NK-92 (cell line): ENCODE results near the gene A2ML1.
"Not testable (repeated sequence)": the region's sequence is repeated elsewhere in the genome, so short reads cannot be mapped to it uniquely, and the experiment has no call there.

Source experiments
- DNase-seq: peaks from one replicate; lab custom pipeline; 2025; ENCODE audit not compliant: unreplicated experiment; lab: John Stamatoyannopoulos, UW

The A2ML1 gene

GRCh38 chr12:8847435-8847834, 25.0 kb downstream of the A2ML1 start:
- DNase-seq, result no peak

GRCh38 chr12:8849876-8850275, 27.5 kb downstream of the A2ML1 start:
- no peak for DNase-seq

DNA sequence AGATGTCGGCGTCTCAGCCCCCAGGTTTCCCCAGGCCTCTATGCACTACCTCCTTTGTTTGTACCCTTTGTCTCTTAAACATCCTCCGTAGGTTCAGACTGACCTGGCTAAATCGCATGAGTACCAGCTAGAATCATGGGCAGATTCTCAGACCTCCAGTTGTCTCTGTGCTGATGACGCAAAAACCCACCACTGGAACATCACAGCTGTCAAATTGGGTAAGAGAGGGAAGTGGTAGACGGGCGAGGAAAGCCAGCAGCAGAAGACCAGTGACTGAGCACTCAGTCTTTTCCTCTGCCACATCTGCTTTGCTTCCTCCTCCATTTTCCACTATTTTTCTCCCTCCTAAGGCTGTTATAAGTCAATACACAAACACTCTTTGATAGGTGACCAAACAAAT, 29.7 kb downstream of the A2ML1 start:
- no peak for DNase-seq

- no peak for DNase-seq
Measured at GRCh38 chr12:8855891-8856290, 33.5 kb downstream of the A2ML1 start.

GRCh38 chr12:8859448-8859847, 37.0 kb downstream of the A2ML1 start:
- DNase-seq, result not testable (repeated sequence)

- no peak for DNase-seq
Measured at GRCh38 chr12:8860165-8860961, 37.9 kb downstream of the A2ML1 start.

DNA sequence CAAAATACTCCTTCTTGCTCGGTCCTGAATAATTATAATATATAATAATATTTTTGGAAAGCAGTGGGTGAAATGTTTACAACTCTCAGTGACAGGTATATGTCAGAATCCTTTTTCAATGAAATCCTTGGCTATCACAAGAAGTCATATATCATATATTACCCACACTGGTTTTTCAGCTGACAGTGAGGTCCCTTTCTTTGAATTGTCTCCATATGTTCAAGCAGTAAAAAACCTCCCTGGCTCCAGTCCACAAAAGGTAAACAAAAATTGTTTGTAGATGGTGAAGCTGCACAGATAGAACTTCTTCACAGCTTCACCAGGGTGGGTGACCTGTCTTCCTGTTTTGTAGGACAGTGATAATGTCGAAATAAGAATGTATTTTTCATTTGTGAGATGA, 44.0 kb downstream of the A2ML1 start:
- no peak for DNase-seq

DNA sequence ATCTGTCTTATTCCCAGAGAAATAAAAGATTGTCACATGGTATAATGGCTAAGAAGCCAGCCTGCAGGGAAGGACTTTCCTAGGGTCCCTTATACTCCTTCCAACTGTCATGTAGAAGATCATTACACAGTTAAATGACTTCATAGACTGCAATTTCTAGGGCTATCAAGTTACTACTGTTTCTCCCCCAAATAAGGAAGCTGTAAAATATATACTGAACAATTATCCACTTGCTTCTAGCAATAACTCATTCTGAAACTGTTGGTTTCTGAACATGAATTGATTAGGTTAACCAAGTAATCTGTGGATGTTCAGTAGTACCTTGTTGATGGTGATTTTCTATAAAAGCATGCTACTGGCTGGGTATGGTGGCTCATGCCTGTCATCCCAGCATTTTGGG, 44.6 kb downstream of the A2ML1 start:
- no peak for DNase-seq

DNA sequence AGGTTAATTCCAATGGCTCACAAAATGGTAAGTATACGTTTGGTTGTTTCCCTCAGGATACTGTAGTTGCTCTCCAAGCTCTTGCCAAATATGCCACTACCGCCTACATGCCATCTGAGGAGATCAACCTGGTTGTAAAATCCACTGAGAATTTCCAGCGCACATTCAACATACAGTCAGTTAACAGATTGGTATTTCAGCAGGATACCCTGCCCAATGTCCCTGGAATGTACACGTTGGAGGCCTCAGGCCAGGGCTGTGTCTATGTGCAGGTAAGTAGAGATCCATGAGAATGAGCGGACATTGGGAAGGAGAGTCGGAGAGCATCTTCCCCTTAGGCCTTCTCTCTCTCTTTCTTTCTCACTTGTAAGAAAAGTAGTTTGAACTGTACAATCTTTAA, 45.4 kb downstream of the A2ML1 start:
- DNase-seq, result no peak

DNA sequence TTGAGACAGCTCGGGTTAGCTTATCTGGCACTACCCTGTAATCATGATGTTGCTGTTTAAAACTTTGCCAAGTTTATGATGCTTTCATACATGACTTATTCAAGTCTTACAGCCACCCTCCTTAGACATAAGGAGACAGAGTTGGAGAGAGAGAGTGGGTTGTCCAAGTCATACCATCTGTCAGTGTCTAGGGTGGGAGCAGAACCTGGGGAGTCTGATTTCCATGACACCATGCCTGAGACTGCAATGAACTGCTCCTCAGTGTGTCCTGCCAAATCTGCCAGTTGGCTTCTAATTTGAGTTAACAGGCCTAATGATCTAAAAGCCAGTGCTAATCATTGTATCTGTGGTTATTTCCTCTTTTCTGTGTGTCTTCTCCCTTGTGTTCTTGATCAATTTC, 48.2 kb downstream of the A2ML1 start:
- no peak for DNase-seq

DNA sequence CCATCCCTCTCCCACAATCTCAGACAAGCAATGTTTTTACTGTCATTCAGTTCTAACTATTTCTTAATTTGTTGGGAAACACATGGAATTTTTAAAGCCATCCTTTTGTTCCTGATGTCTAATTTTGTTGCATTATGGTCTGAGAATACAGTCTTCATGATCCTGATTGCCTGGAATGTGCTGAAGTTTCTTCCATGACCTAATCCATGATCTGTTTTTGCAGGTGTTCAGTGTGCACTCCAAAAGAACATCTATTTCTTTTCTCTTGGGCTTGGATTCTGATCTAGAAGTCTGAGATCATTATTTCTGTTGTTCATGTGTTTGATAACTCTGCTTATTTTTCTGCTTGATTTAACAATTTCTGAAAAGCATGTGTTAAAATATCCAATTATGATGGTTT, 48.6 kb downstream of the A2ML1 start:
- DNase-seq, result no peak

- no peak for DNase-seq
Measured at GRCh38 chr12:8876887-8877286, 54.5 kb downstream of the A2ML1 start.

GRCh38 chr12:8886502-8887284, 64.3 kb downstream of the A2ML1 start:
- DNase-seq, result no peak

DNA sequence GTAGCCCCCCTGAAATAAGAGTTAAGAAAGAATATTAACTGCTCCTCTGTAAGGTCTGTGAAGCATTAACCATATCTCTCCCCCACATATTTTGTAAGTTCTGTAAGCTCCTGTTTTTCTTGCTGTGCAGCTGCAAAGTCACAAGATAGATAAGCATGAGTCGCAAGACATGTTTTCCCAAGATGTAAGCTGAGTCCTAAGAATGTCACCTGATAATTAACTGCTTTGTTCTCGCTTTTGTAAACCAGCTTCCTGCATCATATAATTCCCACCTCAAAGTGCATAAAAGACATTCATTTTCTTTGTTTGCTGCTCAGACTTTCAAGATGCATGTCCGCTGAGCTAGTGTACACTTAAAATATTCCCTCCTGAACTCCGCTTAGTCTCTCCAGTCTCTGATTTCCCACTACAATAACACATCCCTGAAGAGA, 64.9 kb downstream of the A2ML1 start:
- DNase-seq, result no peak

DNA sequence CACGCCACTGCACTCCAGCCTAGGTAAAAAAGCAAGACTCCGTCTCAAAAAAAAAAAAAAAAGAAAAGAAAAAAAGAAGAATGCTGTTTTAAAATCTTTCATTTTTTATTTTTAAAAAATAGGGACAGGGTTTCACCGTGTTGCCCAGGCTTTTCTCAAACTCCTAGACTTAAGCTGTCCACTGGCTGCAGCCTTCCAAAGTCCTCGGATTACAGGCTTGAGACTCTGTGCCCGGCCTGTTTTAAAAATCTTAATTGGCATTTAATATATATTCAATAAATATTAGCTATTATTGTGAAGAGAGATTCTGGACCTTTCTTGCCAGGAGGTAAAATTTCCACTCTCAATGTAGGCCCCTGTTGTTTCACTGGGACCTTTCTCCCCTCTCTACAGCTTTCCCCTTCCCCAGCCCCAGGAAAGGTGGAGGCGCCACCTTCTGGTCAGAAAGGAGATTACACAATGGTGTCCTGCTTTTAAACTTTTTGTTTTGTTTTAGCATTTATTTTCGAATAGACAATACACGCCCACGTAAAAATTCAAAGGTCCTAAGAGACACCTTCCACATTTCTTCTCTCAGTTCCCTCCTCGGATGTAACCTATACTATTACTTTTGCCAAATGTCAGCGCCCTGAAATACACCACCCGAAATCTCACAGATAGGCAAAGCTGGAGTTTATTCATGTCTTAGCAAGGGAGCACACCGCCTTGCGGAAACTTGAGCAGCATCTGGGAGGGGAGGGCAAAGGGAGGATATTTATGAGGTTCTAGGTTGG, 68.1 kb downstream of the A2ML1 start:
- DNase-seq, result no peak

DNA sequence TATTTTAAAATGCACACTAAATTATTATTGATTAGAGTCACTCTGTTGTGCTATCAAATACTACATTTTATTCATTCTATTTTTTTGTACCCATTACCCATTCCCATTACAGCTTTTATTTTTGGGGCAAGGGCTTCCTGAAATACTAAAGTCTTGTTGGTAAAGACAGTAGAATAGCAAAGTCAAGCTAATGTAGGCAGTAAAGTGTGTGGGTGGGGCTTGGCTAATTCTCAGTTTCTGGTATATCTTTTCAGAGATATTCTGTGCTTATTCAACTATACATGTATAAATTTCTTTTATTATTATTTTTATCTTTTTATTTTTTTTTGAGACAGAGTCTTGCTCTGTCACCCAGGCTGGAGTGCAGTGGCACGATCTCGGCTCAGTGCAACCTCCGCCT, 69.6 kb downstream of the A2ML1 start:
- DNase-seq, result no peak

DNA sequence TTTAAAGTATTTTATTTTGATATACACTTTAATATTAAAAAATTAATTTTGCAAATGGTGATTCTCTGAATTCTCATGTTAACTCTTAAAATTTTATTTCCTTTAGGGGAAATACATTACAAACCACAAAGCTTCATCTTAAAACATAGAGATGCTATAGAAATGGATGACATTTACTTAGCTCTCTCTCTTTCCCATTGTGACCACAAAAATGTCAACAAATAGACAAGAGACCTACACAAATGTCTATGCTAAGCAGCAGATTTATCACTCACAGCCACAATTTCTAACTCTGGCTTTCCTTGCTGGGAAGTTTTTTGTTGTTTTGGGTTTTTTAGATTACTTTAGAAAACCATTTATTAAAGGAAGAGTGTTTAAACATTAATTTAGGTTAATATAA, 72.0 kb downstream of the A2ML1 start:
- DNase-seq, result no peak

GRCh38 chr12:8894986-8895385, 72.6 kb downstream of the A2ML1 start:
- no peak for DNase-seq

DNA sequence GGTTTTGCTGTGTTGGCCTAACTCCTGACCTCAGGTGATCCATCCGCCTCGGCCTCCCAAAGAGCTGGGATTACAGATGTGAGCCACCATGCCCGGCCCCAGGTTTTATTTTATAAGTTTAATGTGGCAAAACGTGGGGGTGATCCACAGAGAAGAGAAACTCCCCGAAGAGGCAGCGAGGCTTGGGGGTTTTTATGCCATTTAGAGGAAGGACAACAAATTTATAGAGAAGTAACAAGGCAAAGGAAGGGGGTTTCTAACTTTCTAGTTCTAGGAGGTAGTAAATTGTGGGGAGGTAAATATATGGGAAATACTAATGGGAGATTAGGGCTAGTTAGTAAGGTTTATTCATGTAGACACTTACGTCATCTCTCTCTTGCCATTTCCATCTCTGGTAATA, 74.7 kb downstream of the A2ML1 start:
- DNase-seq, result no peak

DNA sequence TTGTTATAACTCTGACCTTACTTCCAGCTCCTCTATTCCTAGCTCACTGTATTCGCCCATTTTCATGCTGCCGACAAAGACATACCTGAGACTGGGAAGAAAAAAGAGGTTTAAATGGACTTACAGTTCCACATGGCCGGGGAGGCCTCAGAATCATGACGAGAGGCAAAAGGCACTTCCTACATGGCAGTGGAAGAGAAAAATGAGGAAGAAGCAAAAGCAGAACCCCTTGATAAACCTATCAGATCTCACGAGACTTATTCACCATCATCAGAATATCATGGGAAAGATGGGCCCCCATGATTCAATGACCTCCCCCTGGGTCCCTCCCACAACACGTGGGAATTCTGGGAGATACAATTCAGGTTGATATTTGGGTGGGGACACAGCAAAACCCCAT, 77.4 kb downstream of the A2ML1 start:
- no peak for DNase-seq

DNA sequence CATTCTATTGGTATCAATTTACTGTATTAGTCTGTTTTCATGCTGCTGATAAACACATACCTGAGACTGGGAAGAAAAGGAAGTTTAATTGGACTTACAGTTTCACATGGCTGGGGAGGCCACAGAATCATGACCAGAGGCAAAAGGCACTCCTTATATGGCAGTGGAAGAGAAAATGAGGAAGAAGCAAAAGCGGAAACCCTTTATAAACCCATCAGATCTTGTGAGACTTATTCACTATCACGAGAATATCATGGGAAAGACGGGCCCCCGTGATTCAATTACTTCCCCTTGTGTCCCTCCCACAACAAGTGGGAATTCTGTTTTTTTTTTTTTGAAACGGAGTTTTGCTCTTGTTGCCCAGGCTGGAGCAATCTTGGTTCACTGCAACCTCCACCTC, 80.3 kb downstream of the A2ML1 start:
- DNase-seq, result not testable (repeated sequence)

DNA sequence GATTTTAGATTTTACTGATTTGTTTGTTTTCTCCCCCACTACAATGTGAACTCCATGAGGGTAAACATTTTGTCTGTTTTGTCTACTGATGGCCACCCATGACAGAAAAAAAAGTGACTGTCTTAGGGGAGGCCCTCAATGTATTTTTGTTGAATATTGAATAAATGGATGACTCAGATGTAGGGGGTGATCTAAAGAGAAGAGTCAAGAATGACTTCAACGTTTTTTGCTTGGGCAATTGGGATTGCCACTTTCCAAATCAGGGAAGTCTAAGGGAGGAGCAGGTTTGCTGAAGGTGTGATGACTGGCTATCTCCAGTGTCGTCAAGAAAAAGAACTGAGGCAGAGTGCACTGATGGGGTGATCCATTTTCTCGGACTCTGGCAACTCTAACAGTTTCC, 81.2 kb downstream of the A2ML1 start:
- DNase-seq, result no peak
